PC-3 (cell line): ENCODE measurements around the gene RAB3C.
"Not testable (repeated sequence)": the region's sequence is repeated elsewhere in the genome, so short reads cannot be mapped to it uniquely, and the experiment has no call there.

Experiments
- CTCF ChIP-seq: fragments of 300-600 bp; sonication (generic); conservative IDR thresholded peaks from 2 replicates; pipeline ENCODE4 v1.5.1; 2017; ENCODE audit warnings: antibody characterized with exemption, low read depth, mild to moderate bottlenecking, low read length
- EZH2 ChIP-seq: fragments of 300-600 bp; sonication (generic); IDR thresholded peaks from one replicate; pipeline ENCODE4 v1.6.1; 2017; ENCODE audit warnings: antibody characterized with exemption, mild to moderate bottlenecking, low read length; ENCODE audit not compliant: unreplicated experiment
- EZH2phosphoT487 ChIP-seq: fragments of 300-600 bp; sonication (generic); IDR thresholded peaks from 2 replicates; pipeline ENCODE4 v1.6.1; 2018; ENCODE audit warnings: mild to moderate bottlenecking, antibody characterized with exemption, low read length, borderline replicate concordance

GRCh38 chr5:58572973-58573372, 9.9 kb upstream of the RAB3C start:
- TF ChIP-seq CTCF, EZH2phosphoT487, EZH2: not testable (repeated sequence)
